Measurements from ENCODE around the gene CTU2. TPM values are rescaled to one million over a fixed set of nuclear protein-coding genes. Genes with fewer than 3 reads are reported as not detected.

The CTU2 gene
- 33.3 and 34.5 TPM in 2 replicates for total RNA-seq

GRCh38 chr16:88706229-88706964 is at the start of gene CTU2, which contains the start of gene RNF166:
TSS of gene CTU2 (plus strand) at chr16:88706503. CDS start at chr16:88706531, 28 bp downstream.
TSS of gene RNF166 (minus strand) at chr16:88706408. CDS start at chr16:88706325, 83 bp downstream.
- intact Hi-C loops (cut with micrococcal nuclease), result loop anchor here (1.0 to 5.0 kb wide), 5 partner anchors 20 to 801 kb away; partner anchors contain the start of genes CYBA, MVD, SNAI3 and SPG7

- intact Hi-C loops (cut with micrococcal nuclease), result no loop called here
These were observed 48.9 kb upstream of the CTU2 start for GRCh38 chr16:88657371-88657770.

- intact Hi-C loops (cut with micrococcal nuclease), result no loop called here
These were observed 47.6 kb upstream of the CTU2 start for GRCh38 chr16:88658714-88659113.

GRCh38 chr16:88659160-88659559 is 47.1 kb upstream of the CTU2 start:
- intact Hi-C loops (cut with micrococcal nuclease), result no loop called here

- intact Hi-C loops (cut with micrococcal nuclease), result loop anchor here (5.0 to 10.0 kb wide), 3 partner anchors 126 to 707 kb away; partner anchors contain the start of genes BANP, CDT1 and PIEZO1
These were observed 44.8 kb upstream of the CTU2 start for GRCh38 chr16:88661468-88661867.

- intact Hi-C loops (cut with micrococcal nuclease), result loop anchor here (5.0 to 10.0 kb wide), 3 partner anchors 125 to 708 kb away; partner anchors contain the start of genes BANP, CDT1 and PIEZO1
These were observed 44.0 kb upstream of the CTU2 start for GRCh38 chr16:88662222-88662842.

- intact Hi-C loops (cut with micrococcal nuclease), result loop anchor here (1.0 to 10.0 kb wide), 10 partner anchors 12 to 708 kb away; partner anchors contain the start of genes BANP, CDT1, CTU2 and CYBA
These were observed 43.3 kb upstream of the CTU2 start, which contains the start of gene MVD for GRCh38 chr16:88662843-88663606. TSS of gene MVD (minus strand) at chr16:88663091. CDS start at chr16:88663080, 11 bp downstream.

GRCh38 chr16:88665148-88665547 is 41.2 kb upstream of the CTU2 start:
- intact Hi-C loops (cut with micrococcal nuclease), result loop anchor here (10.0 kb wide), 1 partner anchor 710 kb away; the partner anchor contains the start of gene BANP

- intact Hi-C loops (cut with micrococcal nuclease), result loop anchor here (10.0 kb wide), 1 partner anchor 711 kb away; the partner anchor contains the start of gene BANP
These were observed 40.7 kb upstream of the CTU2 start for GRCh38 chr16:88665570-88665969.

GRCh38 chr16:88667461-88667860 is 38.8 kb upstream of the CTU2 start:
- intact Hi-C loops (cut with micrococcal nuclease), result loop anchor here (10.0 kb wide), 1 partner anchor 713 kb away; the partner anchor contains the start of gene BANP

- intact Hi-C loops (cut with micrococcal nuclease), result loop anchor here (10.0 kb wide), 1 partner anchor 715 kb away; the partner anchor contains the start of gene BANP
These were observed 36.8 kb upstream of the CTU2 start for GRCh38 chr16:88669493-88669892.

GRCh38 chr16:88669980-88670379 is 36.3 kb upstream of the CTU2 start:
- intact Hi-C loops (cut with micrococcal nuclease), result loop anchor here (10.0 kb wide), 1 partner anchor 715 kb away; the partner anchor contains the start of gene BANP

GRCh38 chr16:88671806-88672205 is 34.5 kb upstream of the CTU2 start:
- intact Hi-C loops (cut with micrococcal nuclease), result no loop called here

GRCh38 chr16:88672776-88673175 is 33.5 kb upstream of the CTU2 start:
- intact Hi-C loops (cut with micrococcal nuclease), result no loop called here

- intact Hi-C loops (cut with micrococcal nuclease), result no loop called here
These were observed 32.5 kb upstream of the CTU2 start for GRCh38 chr16:88673716-88674379.

- intact Hi-C loops (cut with micrococcal nuclease), result no loop called here
These were observed 29.6 kb upstream of the CTU2 start for GRCh38 chr16:88676502-88677242.

GRCh38 chr16:88677721-88678120 is 28.6 kb upstream of the CTU2 start:
- intact Hi-C loops (cut with micrococcal nuclease), result no loop called here

GRCh38 chr16:88678224-88678979 is 27.9 kb upstream of the CTU2 start:
- intact Hi-C loops (cut with micrococcal nuclease), result no loop called here

- intact Hi-C loops (cut with micrococcal nuclease), result loop anchor here (1.0 kb wide), 2 partner anchors 29 to 101 kb away; partner anchors contain the start of gene CYBA
These were observed 25.7 kb upstream of the CTU2 start for GRCh38 chr16:88680554-88681083.
